Neuronal stem cell (in vitro differentiated cells): ENCODE measurements around the gene MRPL3.

Experiments used
- DNase-seq: peaks from one replicate; pipeline ENCODE4 v3.0.0-alpha.2; 2013; ENCODE audit warnings: low spot score
- H2AFZ ChIP-seq: one replicate; pipeline ENCODE4 v1.6.1; 2013; ENCODE audit warnings: mild to moderate bottlenecking, low read length, inconsistent platforms
- H2AK5ac ChIP-seq: 2 replicates; pipeline ENCODE4 v1.6.1; 2013; ENCODE audit warnings: low read depth, mild to moderate bottlenecking, inconsistent platforms, low read length, moderate library complexity, mixed read lengths
- H2BK120ac ChIP-seq: 2 replicates; pipeline ENCODE4 v1.6.1; 2013; ENCODE audit warnings: low read depth, mild to moderate bottlenecking, inconsistent platforms, low read length, moderate library complexity, mixed read lengths
- H2BK12ac ChIP-seq: one replicate; pipeline ENCODE4 v1.6.1; 2013; ENCODE audit warnings: low read length, inconsistent platforms
- H2BK15ac ChIP-seq: 2 replicates; pipeline ENCODE4 v1.6.1; 2013; ENCODE audit warnings: mild to moderate bottlenecking, low read length, inconsistent platforms, mixed read lengths
- H2BK5ac ChIP-seq: one replicate; pipeline ENCODE4 v1.6.1; 2013; ENCODE audit warnings: inconsistent platforms, mild to moderate bottlenecking, low read length, moderate library complexity
- H3K14ac ChIP-seq: one replicate; pipeline ENCODE4 v1.6.1; 2013; ENCODE audit warnings: low read length, inconsistent platforms
- H3K18ac ChIP-seq: 2 replicates; pipeline ENCODE4 v1.6.1; 2013; ENCODE audit warnings: low read length, inconsistent platforms
- H3K23ac ChIP-seq: 2 replicates; pipeline ENCODE4 v1.6.1; 2013; ENCODE audit warnings: low read depth, mild to moderate bottlenecking, mixed read lengths, low read length, inconsistent platforms; ENCODE audit not compliant: poor library complexity
- H3K27ac ChIP-seq: replicated peaks from 3 replicates; pipeline ENCODE4 v1.5.1; 2013; ENCODE audit warnings: low read length, inconsistent platforms
- H3K27me3 ChIP-seq, 3 experiments: 2 replicates each; pipeline ENCODE4 v1.6.1; 2013; ENCODE audit warnings: low read length in 3 of 3, mild to moderate bottlenecking in 2 of 3, inconsistent platforms in 1 of 3, low read depth in 1 of 3, mixed read lengths in 1 of 3, moderate library complexity in 1 of 3; ENCODE audit not compliant: control insufficient read depth in 3 of 3, insufficient read depth in 3 of 3
- H3K36me3 ChIP-seq, 2 donors: replicated peaks in 1 of 2; 2 replicates each; pipeline ENCODE4 v1.6.1; 2013; ENCODE audit warnings: low read length in 2 of 2; ENCODE audit not compliant: control insufficient read depth in 2 of 2, insufficient read depth in 2 of 2
- H3K4ac ChIP-seq: 2 replicates; pipeline ENCODE4 v1.6.1; 2013; ENCODE audit warnings: inconsistent platforms, mild to moderate bottlenecking, low read length, moderate library complexity
- H3K4me1 ChIP-seq, 2 donors: 1 replicate in 1 of 2; 2 replicates in 1 of 2; pipeline ENCODE4 v1.6.1; 2013; ENCODE audit warnings: low read length in 2 of 2, low read depth in 1 of 2; ENCODE audit not compliant: control insufficient read depth in 2 of 2, insufficient read depth in 1 of 2
- H3K4me2 ChIP-seq: one replicate; pipeline ENCODE4 v1.6.1; 2013; ENCODE audit warnings: mild to moderate bottlenecking, low read length, inconsistent platforms; ENCODE audit not compliant: insufficient read depth, poor library complexity, severe bottlenecking
- H3K4me3 ChIP-seq, 2 donors: 2 replicates each; pipeline ENCODE4 v1.5.1; 2013; ENCODE audit warnings: low read length in 2 of 2, mild to moderate bottlenecking in 2 of 2, inconsistent platforms in 1 of 2, moderate library complexity in 1 of 2
- H3K79me1 ChIP-seq: one replicate; pipeline ENCODE4 v1.6.1; 2013; ENCODE audit warnings: low read depth, mild to moderate bottlenecking, inconsistent platforms, low read length, moderate library complexity
- H3K9ac ChIP-seq: one replicate; pipeline ENCODE4 v1.6.1; 2013; ENCODE audit warnings: mild to moderate bottlenecking, low read depth, low read length, inconsistent platforms; ENCODE audit not compliant: poor library complexity
- H3K9me3 ChIP-seq, 2 donors: replicated peaks in 1 of 2; 2 replicates each; pipeline versions ENCODE3 to v1.6.1; 2013; ENCODE audit warnings: low read length in 2 of 2, mild to moderate bottlenecking in 2 of 2, inconsistent platforms in 1 of 2, low read depth in 1 of 2, mixed read lengths in 1 of 2, moderate library complexity in 1 of 2; ENCODE audit not compliant: control insufficient read depth in 2 of 2, insufficient read depth in 1 of 2
- H4K8ac ChIP-seq: one replicate; pipeline ENCODE4 v1.6.1; 2013; ENCODE audit warnings: low read depth, mild to moderate bottlenecking, inconsistent platforms, low read length, moderate library complexity
- H4K91ac ChIP-seq: one replicate; pipeline ENCODE4 v1.6.1; 2013; ENCODE audit warnings: low read length, low read depth, mild to moderate bottlenecking, inconsistent platforms; ENCODE audit not compliant: poor library complexity
- WGBS, 2 donors: extraction: QIAGEN DNeasy Blood & Tissue Kit; methylation state at CpG; one replicate each; pipeline ENCODE4 v1.1.7; 2013; ENCODE audit warnings: missing lambda C conversion rate in 2 of 2, mixed read lengths in 1 of 2; ENCODE audit not compliant: insufficient read length in 2 of 2, insufficient replicate concordance in 1 of 2; ENCODE audit errors: extremely low coverage in 2 of 2; 5-methylcytosine and 5-hydroxymethylcytosine counted together

MRPL3 gene

GRCh38 chr3:131484496-131485111 lies 18.2 kb downstream of the MRPL3 start:
- WGBS, 2 donors = no CpG with 5 or more reads among the region's 4 CpGs
- no peaks in the 10 kb centered on the region for H3K27me3 ChIP-seq
- no peak overlapping the region for H3K27ac ChIP-seq
- no peak overlapping the region for H3K23ac ChIP-seq
- no peak overlapping the region for H4K8ac ChIP-seq
- H3K14ac ChIP-seq = no peak overlapping the region
- peaks cover 3 to 93% of the 10 kb centered on the region in 2 donors for H3K36me3 ChIP-seq
- no peak overlapping the region for H2BK12ac ChIP-seq
- H2AFZ ChIP-seq = no peak overlapping the region
- H3K18ac ChIP-seq = no peak overlapping the region
- H2BK15ac ChIP-seq = no peak overlapping the region
- no peak overlapping the region for H2BK120ac ChIP-seq
- H3K79me1 ChIP-seq = no peaks in the 10 kb centered on the region
- no peaks in the 10 kb centered on the region for H3K4me1 ChIP-seq
- H3K4me2 ChIP-seq = no peak overlapping the region
- no peak overlapping the region for H2AK5ac ChIP-seq
- H3K9ac ChIP-seq = no peak overlapping the region
- no peak overlapping the region for H2BK5ac ChIP-seq
- no peak overlapping the region for H3K4ac ChIP-seq
- no peak overlapping the region for H4K91ac ChIP-seq
- H3K4me3 ChIP-seq = no peak overlapping the region
- no peak for DNase-seq
- peaks cover 0 to 9% of the 10 kb centered on the region in 2 donors for H3K9me3 ChIP-seq

- Histone ChIP-seq H2BK120ac (no peak overlapping the region), H4K8ac (no peak overlapping the region), H3K14ac (no peak overlapping the region), H3K36me3 (peaks cover 2 to 83% of the 10 kb centered on the region in 2 donors), H3K27ac (no peak overlapping the region), H3K4me1 (no peaks in the 10 kb centered on the region), H3K9ac (no peak overlapping the region), H2BK5ac (no peak overlapping the region), H3K9me3 (no peaks in the 10 kb centered on the region), H3K4me3 (no peak overlapping the region), H2BK12ac (no peak overlapping the region), H2AFZ (no peak overlapping the region), H2AK5ac (no peak overlapping the region), H2BK15ac (no peak overlapping the region), H3K79me1 (no peaks in the 10 kb centered on the region), H3K4me2 (no peak overlapping the region), H3K4ac (no peak overlapping the region), H3K23ac (no peak overlapping the region), H3K18ac (no peak overlapping the region), H3K27me3 (no peaks in the 10 kb centered on the region), H4K91ac (no peak overlapping the region)
- WGBS, 2 donors = no CpG with 5 or more reads among the region's 2 CpGs
- no peak for DNase-seq
Measured at GRCh38 chr3:131480116-131480515, 22.7 kb downstream of the MRPL3 start.

- Histone ChIP-seq H3K14ac (no peak overlapping the region), H3K27me3 (no peaks in the 10 kb centered on the region), H2BK5ac (no peak overlapping the region), H3K79me1 (no peaks in the 10 kb centered on the region), H3K4me3 (no peak overlapping the region), H3K9ac (no peak overlapping the region), H3K36me3 (peaks cover 0 to 75% of the 10 kb centered on the region in 2 donors), H4K8ac (no peak overlapping the region), H2BK120ac (no peak overlapping the region), H3K4me1 (no peaks in the 10 kb centered on the region), H3K27ac (no peak overlapping the region), H2BK15ac (no peak overlapping the region), H2BK12ac (no peak overlapping the region), H3K18ac (no peak overlapping the region), H4K91ac (no peak overlapping the region), H2AFZ (no peak overlapping the region), H2AK5ac (no peak overlapping the region), H3K9me3 (peaks cover 0 to 6% of the 10 kb centered on the region in 2 donors), H3K23ac (no peak overlapping the region), H3K4ac (no peak overlapping the region), H3K4me2 (no peak overlapping the region)
- WGBS, 2 donors = no CpG with 5 or more reads among the region's 3 CpGs
- no peak for DNase-seq
Measured at GRCh38 chr3:131477813-131478212, 25.0 kb downstream of the MRPL3 start.

GRCh38 chr3:131474115-131474514 lies 28.7 kb downstream of the MRPL3 start:
- H2BK12ac ChIP-seq = no peak overlapping the region
- H2AK5ac ChIP-seq = no peak overlapping the region
- no peak overlapping the region for H4K8ac ChIP-seq
- H3K4me3 ChIP-seq = no peak overlapping the region
- no peaks in the 10 kb centered on the region for H3K27me3 ChIP-seq
- no peak overlapping the region for H3K9ac ChIP-seq
- no peak overlapping the region for H2AFZ ChIP-seq
- no peak overlapping the region for H2BK15ac ChIP-seq
- no peaks in the 10 kb centered on the region for H3K79me1 ChIP-seq
- no peak overlapping the region for H3K4me2 ChIP-seq
- peaks cover 0 to 12% of the 10 kb centered on the region in 2 donors for H3K9me3 ChIP-seq
- no peak overlapping the region for H3K14ac ChIP-seq
- no peak overlapping the region for H2BK5ac ChIP-seq
- H3K36me3 ChIP-seq = peaks cover 2 to 74% of the 10 kb centered on the region in 2 donors
- no peak overlapping the region for H3K23ac ChIP-seq
- no peak overlapping the region for H3K18ac ChIP-seq
- H4K91ac ChIP-seq = no peak overlapping the region
- H3K27ac ChIP-seq = no peak overlapping the region
- DNase-seq = no peak
- no peak overlapping the region for H3K4ac ChIP-seq
- H2BK120ac ChIP-seq = no peak overlapping the region
- H3K4me1 ChIP-seq = no peaks in the 10 kb centered on the region
